Measurements from ENCODE around the gene OR4L1. TPM values are rescaled to one million over a fixed set of nuclear protein-coding genes. Genes with fewer than 3 reads are reported as not detected.
"Not testable (repeated sequence)": the region's sequence is repeated elsewhere in the genome, so short reads cannot be mapped to it uniquely, and the experiment has no call there.

The OR4L1 gene
- total RNA-seq, 1 donor from 2014 or later = not detected

DNA sequence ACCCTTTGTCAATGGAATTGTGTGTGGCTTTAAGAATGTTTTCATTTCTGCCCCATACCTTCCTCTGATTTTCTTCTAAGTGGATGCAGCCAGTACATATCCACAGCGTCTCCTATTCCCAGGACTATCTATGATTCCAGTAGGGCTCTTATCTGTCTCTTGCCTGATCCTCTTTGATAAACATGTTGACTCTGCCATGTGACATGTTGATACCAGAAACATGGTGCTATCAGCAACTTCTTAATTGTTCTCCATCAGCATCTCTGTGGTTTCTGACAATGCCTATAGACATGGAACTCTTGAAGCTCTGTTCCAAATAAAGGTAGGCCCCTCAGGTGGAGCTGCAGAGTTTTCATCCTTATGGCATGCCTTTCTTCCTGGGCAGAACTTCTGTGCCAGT, 11.6 kb upstream of the OR4L1 start:
- TF ChIP-seq CTCF (IDR thresholded peaks at IDR 0.05; ENCODE audit: insufficient read depth, low read length, poor library complexity, severe bottlenecking) = no peak
- Histone ChIP-seq H3K27me3 (ENCODE audit: control insufficient read depth, insufficient read depth, low read length) (no peaks in the 10 kb centered on the region), H3K36me3 (ENCODE audit: control insufficient read depth, insufficient read depth, low read length) (no peaks in the 10 kb centered on the region), H3K4me3 (ENCODE audit: low read depth, low read length) (no peak overlapping the region)
- no peak for DNase-seq (ENCODE audit: low read depth)

DNA sequence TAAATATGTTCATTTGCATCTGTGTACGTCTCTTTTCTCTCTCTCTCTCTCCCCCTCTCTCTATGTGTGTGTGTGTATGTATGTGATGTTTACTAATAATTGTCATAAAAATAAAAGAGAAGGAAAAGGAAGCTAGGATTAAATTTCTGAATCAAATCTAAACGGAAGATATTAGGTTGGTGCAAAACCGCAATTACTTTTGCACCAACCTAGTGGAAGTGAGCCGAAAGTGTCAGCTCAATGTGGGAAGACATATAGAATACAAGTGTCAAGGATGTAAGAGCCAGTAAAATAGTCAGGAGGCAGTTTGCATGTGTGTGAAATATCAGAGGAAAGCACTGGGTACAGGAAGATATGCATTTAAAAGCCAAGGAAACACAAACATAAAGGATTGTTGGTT, 32.2 kb downstream of the OR4L1 start:
- Histone ChIP-seq H3K4me3 (ENCODE audit: low read depth, low read length) (no peak overlapping the region), H3K27me3 (ENCODE audit: control insufficient read depth, insufficient read depth, low read length) (no peaks in the 10 kb centered on the region), H3K36me3 (ENCODE audit: control insufficient read depth, insufficient read depth, low read length) (no peaks in the 10 kb centered on the region)
- TF ChIP-seq CTCF (IDR thresholded peaks at IDR 0.05; ENCODE audit: insufficient read depth, low read length, poor library complexity, severe bottlenecking) = no peak
- no peak for DNase-seq (ENCODE audit: low read depth)

DNA sequence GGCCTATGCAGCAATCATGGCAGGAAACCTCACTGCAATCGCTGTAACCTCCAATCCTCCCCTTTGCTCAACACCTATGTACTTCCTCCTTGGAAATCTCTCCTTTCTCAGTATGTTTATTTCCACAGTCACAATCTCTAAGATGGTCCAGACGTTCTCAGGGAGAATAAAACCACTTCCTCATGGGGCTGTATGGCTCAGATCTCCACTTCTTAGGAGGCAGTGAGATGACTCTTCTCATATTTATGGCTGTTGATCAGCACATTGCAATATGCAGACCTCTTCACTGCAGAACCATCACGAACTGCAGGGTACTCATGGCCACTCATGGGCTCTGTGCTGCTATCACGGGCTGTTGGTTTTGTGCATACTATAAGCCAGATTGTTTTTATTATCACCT, 33.6 kb downstream of the OR4L1 start:
- Histone ChIP-seq H3K36me3 (ENCODE audit: control insufficient read depth, insufficient read depth, low read length) (no peaks in the 10 kb centered on the region), H3K27me3 (ENCODE audit: control insufficient read depth, insufficient read depth, low read length) (no peaks in the 10 kb centered on the region), H3K4me3 (ENCODE audit: low read depth, low read length) (no peak overlapping the region)
- TF ChIP-seq CTCF (IDR thresholded peaks at IDR 0.05; ENCODE audit: insufficient read depth, low read length, poor library complexity, severe bottlenecking) = no peak
- no peak for DNase-seq (ENCODE audit: low read depth)

DNA sequence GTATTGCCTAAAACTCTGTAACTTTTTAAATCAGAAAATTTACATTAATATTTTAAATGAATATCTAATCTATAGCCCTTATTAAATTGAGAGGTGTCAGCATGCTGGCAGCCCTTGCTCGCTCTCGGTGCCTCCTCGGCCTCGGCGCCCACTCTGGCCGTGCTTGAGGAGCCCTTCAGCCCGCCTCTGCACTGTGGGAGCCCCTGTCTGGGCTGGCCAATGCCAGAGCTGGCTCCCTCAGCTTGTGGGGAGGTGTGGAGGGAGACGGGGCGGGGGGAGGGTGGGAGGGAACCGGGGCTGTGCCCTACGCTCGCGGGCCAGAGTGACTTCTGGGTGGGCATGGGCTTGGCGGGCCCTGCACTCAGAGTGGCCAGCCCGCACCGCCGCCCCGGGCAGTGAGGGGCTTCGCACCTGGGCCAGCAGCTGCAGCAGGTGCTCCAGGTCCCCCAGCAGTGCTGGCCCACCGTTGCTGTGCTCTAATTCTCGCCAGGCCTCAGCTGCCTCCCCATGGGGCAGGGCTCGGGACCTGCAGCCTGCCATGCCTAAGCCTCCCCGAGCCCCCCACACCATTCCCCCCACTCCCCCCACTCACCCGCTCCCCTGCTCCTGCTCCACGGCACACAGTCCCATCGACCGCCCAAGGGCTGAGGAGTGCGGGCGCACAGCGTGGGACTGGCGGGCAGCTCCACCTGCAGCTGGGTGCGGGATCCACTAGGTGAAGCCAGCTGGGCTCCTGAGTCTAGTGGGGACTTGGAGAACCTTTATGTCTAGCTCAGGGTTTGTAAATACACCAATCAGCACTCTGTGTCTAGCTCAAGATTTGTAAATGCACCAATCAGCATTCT, 39.3 kb downstream of the OR4L1 start:
- not testable (repeated sequence) for H3K36me3 ChIP-seq (ENCODE audit: control insufficient read depth, insufficient read depth, low read length); DNase-seq (ENCODE audit: low read depth); H3K4me3 ChIP-seq (ENCODE audit: low read depth, low read length); H3K27me3 ChIP-seq (ENCODE audit: control insufficient read depth, insufficient read depth, low read length)

DNA sequence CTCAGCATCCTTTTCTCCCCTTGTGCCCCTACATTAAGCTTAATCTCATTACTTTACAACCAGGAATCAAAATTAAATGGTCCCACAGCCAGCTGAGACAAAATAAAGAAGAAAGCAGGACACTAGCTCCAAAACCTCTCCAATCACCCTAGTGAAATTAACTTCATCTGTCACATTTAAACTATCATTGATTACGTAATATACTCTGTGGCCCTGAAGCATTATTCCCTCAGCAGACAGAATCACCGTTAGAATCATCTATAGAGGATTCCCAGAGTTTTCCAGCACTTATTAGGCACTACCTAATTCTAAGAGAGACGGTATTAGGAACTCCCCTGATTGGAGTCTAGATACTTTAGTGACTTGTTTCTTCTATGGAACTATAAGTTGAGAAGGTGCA, 50.6 kb downstream of the OR4L1 start, which contains the start of gene OR4K17:
OR4K17 (plus strand) TSS at position 302 of the 400 bp plus-strand sequence. CDS start 6,761 bp downstream, outside the sequence.
- no peak for DNase-seq (ENCODE audit: low read depth)
- TF ChIP-seq CTCF (IDR thresholded peaks at IDR 0.05; ENCODE audit: insufficient read depth, low read length, poor library complexity, severe bottlenecking) = no peak
- H3K4me3 ChIP-seq (ENCODE audit: low read depth, low read length) = no peak within 1 kb of the TSS
- no peaks in the 10 kb centered on the region for H3K27me3 ChIP-seq (ENCODE audit: control insufficient read depth, insufficient read depth, low read length)
- no peaks in the 10 kb centered on the region for H3K36me3 ChIP-seq (ENCODE audit: control insufficient read depth, insufficient read depth, low read length)

Other genes with a start within 250 kb of the OR4L1 start
- gene OR4K2, start 184.9 kb upstream of the OR4L1 start, total RNA-seq = not detected in 2 replicates
- not detected in 2 replicates for gene OR4K5, start 139.4 kb upstream of the OR4L1 start, total RNA-seq
- not detected in 2 replicates for gene OR4K1, start 129.1 kb upstream of the OR4L1 start, total RNA-seq
- gene OR4K15, start 84.5 kb upstream of the OR4L1 start, total RNA-seq = not detected in 2 replicates
- not detected in 2 replicates for gene OR4Q2, start 57.9 kb upstream of the OR4L1 start, total RNA-seq
- not detected in 2 replicates for gene OR4K14, start 40.7 kb upstream of the OR4L1 start, total RNA-seq
- gene OR4K13, start 24.0 kb upstream of the OR4L1 start, total RNA-seq = not detected in 2 replicates
- gene OR4K17, start 50.7 kb downstream of the OR4L1 start, total RNA-seq = not detected in 2 replicates
- gene OR4N5, start 78.8 kb downstream of the OR4L1 start, total RNA-seq = not detected in 2 replicates
- not detected in 2 replicates for gene OR11G2, start 130.9 kb downstream of the OR4L1 start, total RNA-seq
- not detected in 2 replicates for gene OR11H6, start 163.7 kb downstream of the OR4L1 start, total RNA-seq
- not detected in 2 replicates for gene OR11H7, start 168.9 kb downstream of the OR4L1 start, total RNA-seq
- gene OR11H4, start 179.2 kb downstream of the OR4L1 start, total RNA-seq = not detected in 2 replicates
- 10.9 and 13.3 TPM in 2 replicates for gene TTC5, start 245.9 kb downstream of the OR4L1 start, total RNA-seq